Skeletal muscle satellite cell (primary cell): ENCODE data around the gene DTX3. TPM values are rescaled to one million over a fixed set of nuclear protein-coding genes. Genes with fewer than 3 reads are reported as not detected.
"Not testable (repeated sequence)": the region's sequence is repeated elsewhere in the genome, so short reads cannot be mapped to it uniquely, and the experiment has no call there.

Source experiments
- H3K27me3 ChIP-seq: 2 replicates; pipeline ENCODE4 v1.7.0; 2013; ENCODE audit warnings: low read length; ENCODE audit not compliant: control insufficient read depth, insufficient read depth
- H3K36me3 ChIP-seq: 2 replicates; pipeline ENCODE4 v1.7.0; 2013; ENCODE audit warnings: mild to moderate bottlenecking, control low read depth, low read length; ENCODE audit not compliant: insufficient read depth
- H3K4me1 ChIP-seq: 2 replicates; pipeline ENCODE4 v1.7.0; 2013; ENCODE audit warnings: low read length; ENCODE audit not compliant: control insufficient read depth, insufficient read depth
- H3K4me2 ChIP-seq: 2 replicates; pipeline ENCODE4 v1.7.0; 2013; ENCODE audit warnings: mild to moderate bottlenecking, low read length
- H3K4me3 ChIP-seq: 2 replicates; pipeline ENCODE4 v1.7.0; 2013; ENCODE audit warnings: low read length
- H3K9ac ChIP-seq: 2 replicates; pipeline ENCODE4 v1.7.0; 2013; ENCODE audit warnings: mild to moderate bottlenecking, low read depth, low read length, moderate library complexity
- H3K9me3 ChIP-seq: replicated peaks from 2 replicates; pipeline ENCODE4 v1.7.0; 2013; ENCODE audit warnings: mild to moderate bottlenecking, control low read depth, low read length
- total RNA-seq: library from RNA; depleted of rRNA; stranded (reverse); fragments of >200 nt; gene quantifications from 2 replicates; pipeline ENCODE4 v1.2.3, GENCODE V29; 2012; rRNA removed

DTX3 gene
- total RNA-seq = 1.3 and 2.0 TPM in 2 replicates

GRCh38 chr12:57604454-57604991, at the start of gene DTX3:
DTX3 (plus strand) TSS chr12:57604824; CDS start chr12:57606518, 1,694 bp downstream.
- H3K4me1 ChIP-seq = peaks cover 15% of the 10 kb centered on the region
- H3K27me3 ChIP-seq = no peaks in the 10 kb centered on the region
- H3K4me2 ChIP-seq = peak within 1 kb of the TSS; percentile 86
- no peaks in the 10 kb centered on the region for H3K9me3 ChIP-seq
- peak within 1 kb of the TSS; percentile 82 for H3K9ac ChIP-seq
- peaks cover 4% of the 10 kb centered on the region for H3K36me3 ChIP-seq
- peak within 1 kb of the TSS; percentile 73 for H3K4me3 ChIP-seq

- no peak overlapping the region for H3K4me2 ChIP-seq
- H3K4me3 ChIP-seq = no peak overlapping the region
- peaks cover 10% of the 10 kb centered on the region for H3K4me1 ChIP-seq
- no peak overlapping the region for H3K9ac ChIP-seq
- peaks cover 35% of the 10 kb centered on the region for H3K27me3 ChIP-seq
- no peaks in the 10 kb centered on the region for H3K9me3 ChIP-seq
- H3K36me3 ChIP-seq = no peaks in the 10 kb centered on the region
These were observed 49.7 kb upstream of the DTX3 start for GRCh38 chr12:57554897-57555296.

DNA sequence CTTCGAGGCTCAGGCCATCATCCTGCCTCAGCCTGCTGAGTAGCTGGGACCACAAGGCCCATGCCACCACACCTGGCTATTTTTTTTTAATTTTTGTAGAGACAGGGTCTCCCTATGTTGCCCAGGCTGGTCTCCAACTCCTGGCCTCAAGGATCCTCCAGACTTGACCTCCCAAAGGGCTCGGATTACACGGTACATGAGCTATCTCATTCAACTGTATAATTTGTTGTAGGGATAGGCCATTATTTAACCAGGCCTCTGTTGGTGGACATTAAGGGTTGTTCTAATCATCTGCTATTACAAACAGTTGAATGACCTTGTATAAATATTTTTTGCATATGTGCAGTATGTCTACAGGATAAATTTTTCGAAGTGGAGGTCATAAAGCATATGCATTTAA, 45.8 kb upstream of the DTX3 start:
- Histone ChIP-seq H3K9ac (no peak overlapping the region), H3K36me3 (no peaks in the 10 kb centered on the region), H3K4me2 (no peak overlapping the region), H3K9me3 (no peaks in the 10 kb centered on the region), H3K4me3 (no peak overlapping the region), H3K27me3 (peaks cover 22% of the 10 kb centered on the region), H3K4me1 (no peaks in the 10 kb centered on the region)

DNA sequence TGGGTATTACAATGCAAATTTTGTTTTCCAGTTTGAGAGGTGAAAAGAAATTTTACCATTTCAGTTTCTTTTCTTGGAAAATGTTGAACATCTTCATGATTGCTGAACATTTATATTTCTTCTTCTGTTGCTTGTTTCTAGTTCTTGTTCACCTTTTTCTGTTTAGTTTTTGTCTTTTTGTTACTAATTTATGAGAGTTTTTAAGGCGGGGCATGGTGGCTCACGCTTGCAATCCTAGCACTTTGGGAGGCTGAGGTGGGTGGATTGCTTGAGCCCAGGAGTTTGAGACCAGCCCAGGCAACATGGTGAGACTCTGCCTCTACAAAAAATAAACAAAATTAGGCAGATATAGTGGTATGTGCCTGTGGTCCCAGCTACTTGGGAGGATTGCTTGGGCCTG, 44.1 kb upstream of the DTX3 start:
- no peak overlapping the region for H3K4me3 ChIP-seq
- H3K4me1 ChIP-seq = no peaks in the 10 kb centered on the region
- H3K36me3 ChIP-seq = no peaks in the 10 kb centered on the region
- no peak overlapping the region for H3K4me2 ChIP-seq
- H3K9ac ChIP-seq = no peak overlapping the region
- H3K9me3 ChIP-seq = no peaks in the 10 kb centered on the region
- H3K27me3 ChIP-seq = peaks cover 25% of the 10 kb centered on the region

GRCh38 chr12:57561117-57561516, 43.5 kb upstream of the DTX3 start:
- not testable (repeated sequence) for H3K36me3 ChIP-seq

DNA sequence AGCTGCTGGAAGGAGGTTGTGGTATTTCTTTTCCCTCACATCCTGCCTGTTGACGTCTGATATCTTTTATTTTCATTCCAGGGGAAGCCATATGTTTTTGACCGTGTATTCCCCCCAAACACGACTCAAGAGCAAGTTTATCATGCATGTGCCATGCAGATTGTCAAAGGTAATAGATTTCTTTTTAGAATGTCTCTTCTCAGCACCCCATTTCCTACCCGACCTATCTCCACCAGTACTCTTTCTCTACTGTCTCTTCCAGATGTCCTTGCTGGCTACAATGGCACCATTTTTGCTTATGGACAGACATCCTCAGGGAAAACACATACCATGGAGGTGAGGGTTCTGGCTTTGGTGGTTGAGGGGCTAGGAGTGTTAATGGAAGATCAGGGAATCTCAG, 41.3 kb upstream of the DTX3 start:
- no peaks in the 10 kb centered on the region for H3K4me1 ChIP-seq
- peaks cover 25% of the 10 kb centered on the region for H3K27me3 ChIP-seq
- no peak overlapping the region for H3K4me3 ChIP-seq
- H3K9ac ChIP-seq = no peak overlapping the region
- no peaks in the 10 kb centered on the region for H3K36me3 ChIP-seq
- no peak overlapping the region for H3K4me2 ChIP-seq
- no peaks in the 10 kb centered on the region for H3K9me3 ChIP-seq

More at GRCh38 chr12:57561117-57561516, 43.5 kb upstream of the DTX3 start:
- not testable (repeated sequence) for H3K4me2 ChIP-seq, H3K9ac ChIP-seq, H3K4me1 ChIP-seq, H3K4me3 ChIP-seq, H3K9me3 ChIP-seq
- peaks cover 25% of the 10 kb centered on the region for H3K27me3 ChIP-seq

DNA sequence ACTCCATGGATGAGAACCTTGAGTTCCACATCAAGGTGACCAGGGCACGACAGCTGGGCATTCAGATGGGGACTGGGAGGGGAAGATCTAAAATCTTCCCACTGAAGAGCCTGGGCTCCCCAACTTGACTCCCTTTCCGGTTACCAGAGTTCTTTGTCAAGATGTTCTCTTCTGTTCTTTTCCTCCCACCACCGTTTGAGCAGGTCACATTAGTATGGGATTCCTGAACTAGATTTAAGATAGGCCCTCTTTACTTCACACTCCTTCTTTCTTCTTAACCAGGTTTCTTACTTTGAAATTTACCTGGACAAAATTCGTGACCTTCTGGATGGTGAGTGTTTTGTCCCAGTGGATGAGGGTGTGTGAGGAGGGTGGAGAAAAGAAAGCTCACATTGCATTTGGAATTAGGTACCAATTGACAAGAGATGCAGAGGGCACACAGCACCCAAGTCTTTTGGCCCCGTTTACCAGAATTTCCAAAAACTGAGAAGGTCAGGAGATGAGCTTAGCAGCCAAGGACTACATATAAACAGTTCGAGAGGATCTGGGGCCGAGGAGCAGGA, 40.4 kb upstream of the DTX3 start:
- H3K9ac ChIP-seq = no peak overlapping the region
- H3K4me1 ChIP-seq = no peaks in the 10 kb centered on the region
- no peaks in the 10 kb centered on the region for H3K9me3 ChIP-seq
- H3K36me3 ChIP-seq = no peaks in the 10 kb centered on the region
- no peak overlapping the region for H3K4me3 ChIP-seq
- peaks cover 27% of the 10 kb centered on the region for H3K27me3 ChIP-seq
- H3K4me2 ChIP-seq = no peak overlapping the region

GRCh38 chr12:57568838-57569237, 35.8 kb upstream of the DTX3 start:
- Histone ChIP-seq H3K4me2 (no peak overlapping the region), H3K27me3 (peaks cover 32% of the 10 kb centered on the region), H3K4me3 (no peak overlapping the region), H3K4me1 (no peaks in the 10 kb centered on the region), H3K36me3 (no peaks in the 10 kb centered on the region), H3K9me3 (no peaks in the 10 kb centered on the region), H3K9ac (no peak overlapping the region)

DNA sequence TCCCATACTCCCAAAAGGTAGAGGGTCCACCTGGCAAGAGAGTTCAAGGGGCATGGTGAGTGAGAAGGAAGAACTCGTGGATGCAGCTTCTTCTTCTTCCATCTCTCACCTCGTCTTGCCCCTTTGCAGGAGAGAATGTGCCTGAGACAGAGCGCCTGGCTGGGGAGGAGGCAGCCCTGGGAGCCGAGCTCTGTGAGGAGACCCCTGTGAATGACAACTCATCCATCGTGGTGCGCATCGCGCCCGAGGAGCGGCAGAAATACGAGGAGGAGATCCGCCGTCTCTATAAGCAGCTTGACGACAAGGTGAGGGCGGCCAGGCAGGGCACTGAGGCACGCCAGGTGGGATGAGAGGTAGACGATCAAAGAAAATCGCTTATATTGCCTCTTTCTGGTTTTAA, 34.8 kb upstream of the DTX3 start:
- no peak overlapping the region for H3K9ac ChIP-seq
- H3K9me3 ChIP-seq = no peaks in the 10 kb centered on the region
- no peak overlapping the region for H3K4me3 ChIP-seq
- H3K4me2 ChIP-seq = no peak overlapping the region
- H3K4me1 ChIP-seq = no peaks in the 10 kb centered on the region
- peaks cover 23% of the 10 kb centered on the region for H3K27me3 ChIP-seq
- H3K36me3 ChIP-seq = no peaks in the 10 kb centered on the region

DNA sequence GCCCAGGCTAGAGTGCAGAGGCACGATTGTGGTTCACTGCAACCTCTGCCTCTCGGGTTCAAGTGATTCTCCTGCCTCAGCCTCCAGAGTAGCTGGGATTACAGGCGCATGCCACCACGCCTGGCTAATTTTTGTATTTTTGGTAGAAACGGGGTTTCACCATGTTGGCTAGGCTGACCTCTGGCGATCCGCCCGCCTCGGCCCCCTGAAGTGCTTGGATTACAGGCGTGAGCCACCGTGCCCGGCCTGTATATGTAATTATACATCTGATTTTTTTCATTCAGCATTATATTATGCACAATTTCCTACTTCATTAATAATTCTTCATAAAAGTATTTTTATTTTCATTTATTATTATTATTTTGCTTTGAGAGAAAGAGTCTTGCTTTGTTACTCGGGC, 34.2 kb upstream of the DTX3 start:
- H3K9me3 ChIP-seq, H3K9ac ChIP-seq, H3K4me1 ChIP-seq, H3K4me2 ChIP-seq, H3K4me3 ChIP-seq, H3K36me3 ChIP-seq: not testable (repeated sequence)
- peaks cover 27% of the 10 kb centered on the region for H3K27me3 ChIP-seq

DNA sequence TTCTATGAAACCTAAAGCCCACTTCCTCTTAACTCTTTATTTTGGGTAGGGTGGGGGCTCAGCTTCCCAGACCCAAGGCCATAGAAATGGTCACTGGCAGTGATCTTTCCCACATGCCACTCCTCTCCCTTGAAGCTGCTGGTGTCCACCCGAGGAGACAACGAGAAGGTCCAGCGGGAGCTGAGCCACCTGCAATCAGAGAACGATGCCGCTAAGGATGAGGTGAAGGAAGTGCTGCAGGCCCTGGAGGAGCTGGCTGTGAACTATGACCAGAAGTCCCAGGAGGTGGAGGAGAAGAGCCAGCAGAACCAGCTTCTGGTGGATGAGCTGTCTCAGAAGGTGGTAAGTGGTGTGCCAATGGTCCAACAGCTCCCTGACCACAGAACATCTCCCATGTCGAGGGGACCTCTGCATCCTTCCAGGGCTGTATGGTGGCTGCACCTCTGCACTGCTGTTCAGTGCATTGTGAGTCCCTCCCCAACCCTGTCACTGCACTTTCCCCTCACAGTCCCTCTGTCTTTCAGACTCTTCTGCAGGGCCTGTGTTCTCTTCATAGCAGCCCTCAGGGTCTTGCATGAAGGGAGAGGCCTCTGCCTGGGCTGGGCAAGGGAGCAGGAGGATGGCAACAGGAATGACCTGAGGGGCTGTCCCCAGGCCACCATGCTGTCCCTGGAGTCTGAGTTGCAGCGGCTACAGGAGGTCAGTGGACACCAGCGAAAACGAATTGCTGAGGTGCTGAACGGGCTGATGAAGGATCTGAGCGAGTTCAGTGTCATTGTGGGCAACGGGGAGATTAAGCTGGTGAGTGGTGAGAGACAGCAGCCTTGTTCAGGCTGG, 32.5 kb upstream of the DTX3 start:
- Histone ChIP-seq H3K4me1 (no peaks in the 10 kb centered on the region), H3K9me3 (no peaks in the 10 kb centered on the region), H3K9ac (no peak overlapping the region), H3K4me2 (no peak overlapping the region), H3K4me3 (no peak overlapping the region), H3K36me3 (no peaks in the 10 kb centered on the region), H3K27me3 (peaks cover 42% of the 10 kb centered on the region)
